Right lobe of liver (tissue), 6 donors: Measurements from ENCODE around the gene PVR. TPM values are rescaled to one million over a fixed set of nuclear protein-coding genes. Genes with fewer than 3 reads are reported as not detected.

Source experiments
- ATAC-seq, 4 donors: fragments of 200-7000 bp; cut with Tn5 transposase; one replicate each; pipeline ENCODE4 v1.9.1; 2020; ENCODE audit warnings: mild to moderate bottlenecking in 4 of 4, moderate library complexity in 4 of 4
- DNase-seq, 3 donors: peaks; one replicate each; pipeline ENCODE4 v3.0.0-alpha.2; 2020
- H3K27ac ChIP-seq, 3 donors: fragments of 200-600 bp; one replicate each; pipeline ENCODE4 v1.8.0; 2022
- H3K27me3 ChIP-seq, 2 donors: fragments of 200-600 bp; one replicate each; pipeline ENCODE4 v1.8.0; 2022
- H3K36me3 ChIP-seq, 4 donors: fragments of 200-600 bp; sonication (generic) in 1 of 4; one replicate each; pipeline versions ENCODE4 v1.5.1 to v1.8.0; 2017 to 2022; ENCODE audit warnings: control low read depth in 1 of 4
- H3K4me1 ChIP-seq, 4 donors: fragments of 200-600 bp; sonication (generic) in 1 of 4; one replicate each; pipeline versions ENCODE4 v1.5.1 to v1.8.0; 2017 to 2022; ENCODE audit warnings: control low read depth in 1 of 4
- H3K4me3 ChIP-seq, 3 donors: fragments of 200-600 bp; one replicate each; pipeline ENCODE4 v1.8.0; 2022
- H3K9me3 ChIP-seq, 4 donors: fragments of 200-600 bp; sonication (generic) in 1 of 4; one replicate each; pipeline versions ENCODE4 v1.5.1 to v1.8.0; 2017 to 2022; ENCODE audit warnings: control low read depth in 1 of 4
- CTCF ChIP-seq, 4 donors: fragments of 200-600 bp in 3 of 4; fragments of 450-650 bp in 1 of 4; IDR thresholded peaks; one replicate each; pipeline versions ENCODE4 v1.5.1 to v1.8.0; 2016 to 2022; ENCODE audit warnings: antibody characterized with exemption in 4 of 4, mild to moderate bottlenecking in 2 of 4
- POLR2A ChIP-seq: fragments of 450-650 bp; IDR thresholded peaks from one replicate; pipeline ENCODE4 v1.6.1; 2017; ENCODE audit warnings: antibody characterized with exemption, mild to moderate bottlenecking
- WGBS: methylation state at CpG from one replicate; pipeline ENCODE4 v1.1.6; 2018; ENCODE audit warnings: low coverage, low lambda C conversion rate; ENCODE audit not compliant: insufficient coverage; ENCODE audit errors: missing lambda C conversion rate; 5-methylcytosine and 5-hydroxymethylcytosine counted together
- intact Hi-C, 2 donors: fragments of 100-400 bp; cut with DNase I; formaldehyde crosslinking; loops; one replicate each; pipeline versions ENCODE4 v1.11.2 to v1.14.1; 2022
- total RNA-seq, 6 experiments: library from RNA; depleted of rRNA in 2 of 6; stranded (reverse); fragments of >200 nt in 2 of 6; fragmentation: NEBNext Ultra II Directional in 3 of 6; extraction: Animal tissue kit (Norgen Biotek cat#: 25700) in 3 of 6; gene quantifications; one replicate each; pipeline versions ENCODE4 v1.1.0 to v1.2.4, GENCODE V29; 2016 to 2023
- donor health status: DM: no; HTN: yes; CAD: no.
- donor health status: DM: no; HTN: no; CAD: no.
- donor health status: DM: no; HTN: no; CAD: no.
- donor health status: DM: no; HTN: yes; CAD: no.
- donor health status: DM: no; HTN: yes; CAD: no.

Gene PVR
- total RNA-seq, 6 experiments from 2014 or later, result 26.6 to 66.6 (median 55.5) TPM

DNA sequence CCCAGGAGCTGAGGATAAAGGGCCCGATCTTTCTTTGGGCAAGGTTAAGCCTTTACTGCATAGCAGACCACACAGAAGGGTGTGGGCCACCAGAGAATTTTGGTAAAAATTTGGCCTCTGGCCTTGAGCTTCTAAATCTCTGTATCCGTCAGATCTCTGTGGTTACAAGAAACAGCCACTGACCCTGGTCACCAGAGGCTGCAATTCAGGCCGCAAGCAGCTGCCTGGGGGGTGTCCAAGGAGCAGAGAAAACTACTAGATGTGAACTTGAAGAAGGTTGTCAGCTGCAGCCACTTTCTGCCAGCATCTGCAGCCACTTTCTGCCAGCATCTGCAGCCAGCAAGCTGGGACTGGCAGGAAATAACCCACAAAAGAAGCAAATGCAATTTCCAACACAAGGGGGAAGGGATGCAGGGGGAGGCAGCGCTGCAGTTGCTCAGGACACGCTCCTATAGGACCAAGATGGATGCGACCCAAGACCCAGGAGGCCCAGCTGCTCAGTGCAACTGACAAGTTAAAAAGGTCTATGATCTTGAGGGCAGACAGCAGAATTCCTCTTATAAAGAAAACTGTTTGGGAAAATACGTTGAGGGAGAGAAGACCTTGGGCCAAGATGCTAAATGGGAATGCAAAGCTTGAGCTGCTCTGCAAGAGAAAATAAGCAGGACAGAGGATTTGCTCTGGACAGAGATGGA, 19.1 kb downstream of the PVR start:
- no peaks in the 10 kb centered on the region for H3K27me3 ChIP-seq
- peaks cover 0 to 50% (median 28%) of the 10 kb centered on the region in 4 donors for H3K36me3 ChIP-seq
- no peaks in the 10 kb centered on the region for H3K9me3 ChIP-seq
- H3K27ac ChIP-seq, result no peak overlapping the region
- TF ChIP-seq POLR2A, result no peak
- no peak for TF ChIP-seq CTCF (IDR thresholded peaks at IDR 0.05)
- DNase-seq, result peak in 1 of 3 donors; percentile 18
- H3K4me3 ChIP-seq, result no peak overlapping the region
- ATAC-seq, result no peak
- intact Hi-C loops, result no loop called here
- H3K4me1 ChIP-seq, result no peaks in the 10 kb centered on the region
- 81% methylated on average over 6 of the region's 7 CpGs for WGBS

GRCh38 chr19:44663996-44664395, 20.3 kb downstream of the PVR start:
- Histone ChIP-seq H3K27ac (no peak overlapping the region), H3K4me3 (no peak overlapping the region), H3K36me3 (peaks cover 0 to 41% (median 24%) of the 10 kb centered on the region in 4 donors), H3K27me3 (no peaks in the 10 kb centered on the region), H3K9me3 (no peaks in the 10 kb centered on the region), H3K4me1 (no peaks in the 10 kb centered on the region)
- WGBS, result 85% methylated on average over 5 of the region's 5 CpGs
- intact Hi-C loops, result no loop called here
- DNase-seq (peak in 1 of 3 donors; percentile 17), ATAC-seq (no peak)
- TF ChIP-seq POLR2A, result no peak
- TF ChIP-seq CTCF (IDR thresholded peaks at IDR 0.05), result no peak

DNA sequence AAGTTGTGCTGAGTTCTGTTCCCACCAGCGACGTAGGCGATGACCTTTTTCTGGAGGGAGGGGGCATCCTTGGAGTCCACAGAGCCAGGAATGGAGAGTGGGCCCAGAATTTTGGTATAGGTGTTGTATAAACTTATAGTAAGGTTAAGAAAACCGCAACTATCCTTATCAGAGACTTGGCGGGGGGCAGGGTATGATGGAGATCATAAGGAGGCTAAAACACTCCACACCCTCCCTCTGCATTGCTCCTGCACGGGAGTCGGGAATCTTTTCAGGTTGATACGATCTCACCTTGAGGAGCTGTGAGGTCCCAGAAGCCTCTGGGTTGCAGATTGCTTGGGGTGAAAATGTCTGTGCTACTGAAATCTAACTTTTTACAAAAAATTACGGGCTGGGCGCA, 21.3 kb downstream of the PVR start:
- 98% methylated on average over 7 of the region's 10 CpGs for WGBS

GRCh38 chr19:44666852-44667556, 23.3 kb downstream of the PVR start:
- H3K4me1 ChIP-seq, result no peaks in the 10 kb centered on the region
- H3K9me3 ChIP-seq, result no peaks in the 10 kb centered on the region
- no peak overlapping the region for H3K4me3 ChIP-seq
- H3K27me3 ChIP-seq, result no peaks in the 10 kb centered on the region
- TF ChIP-seq CTCF (IDR thresholded peaks at IDR 0.05) (no peak), POLR2A (no peak)
- H3K36me3 ChIP-seq, result peaks cover 0 to 13% (median 6%) of the 10 kb centered on the region in 4 donors
- no peak overlapping the region for H3K27ac ChIP-seq
- intact Hi-C loops, result no loop called here
- 65% methylated on average over 4 of the region's 7 CpGs for WGBS
- DNase-seq, result peak in 1 of 3 donors; percentile 8
- ATAC-seq, result no peak

More for the DNA sequence above, 21.3 kb downstream of the PVR start:
- intact Hi-C loops, result no loop called here
- Histone ChIP-seq H3K27ac (no peak overlapping the region), H3K36me3 (peaks cover 0 to 32% (median 17%) of the 10 kb centered on the region in 4 donors), H3K27me3 (no peaks in the 10 kb centered on the region), H3K9me3 (no peaks in the 10 kb centered on the region), H3K4me3 (no peak overlapping the region), H3K4me1 (no peaks in the 10 kb centered on the region)
- DNase-seq, result peak in 2 of 3 donors; percentile 7 to 8
- no peak for TF ChIP-seq CTCF (IDR thresholded peaks at IDR 0.05)
- no peak for TF ChIP-seq POLR2A
- ATAC-seq, result no peak
